Measurements from ENCODE around the gene BEND7.
"Not testable (repeated sequence)": the region's sequence is repeated elsewhere in the genome, so short reads cannot be mapped to it uniquely, and the experiment has no call there.

BEND7 gene

DNA sequence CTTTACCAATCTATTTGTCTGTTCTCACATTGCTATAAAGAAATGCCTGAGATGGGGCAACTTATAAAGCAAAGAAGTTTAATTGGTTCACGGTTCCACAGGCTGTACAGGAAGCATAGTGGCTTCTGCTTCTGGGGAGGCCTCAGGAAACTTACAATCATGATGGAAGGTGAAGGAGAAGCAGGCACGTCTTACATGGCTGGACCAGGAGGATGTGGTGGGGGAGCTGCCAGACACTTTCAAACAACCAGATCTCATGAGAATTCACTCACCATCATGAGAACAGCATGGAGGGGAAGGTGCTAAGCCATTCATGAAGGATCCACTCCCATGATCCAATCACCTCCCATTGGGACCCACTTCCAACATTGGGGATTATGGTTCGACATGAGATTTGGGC is 115.9 kb downstream of the BEND7 start:
- TF ChIP-seq, protein P1, sequence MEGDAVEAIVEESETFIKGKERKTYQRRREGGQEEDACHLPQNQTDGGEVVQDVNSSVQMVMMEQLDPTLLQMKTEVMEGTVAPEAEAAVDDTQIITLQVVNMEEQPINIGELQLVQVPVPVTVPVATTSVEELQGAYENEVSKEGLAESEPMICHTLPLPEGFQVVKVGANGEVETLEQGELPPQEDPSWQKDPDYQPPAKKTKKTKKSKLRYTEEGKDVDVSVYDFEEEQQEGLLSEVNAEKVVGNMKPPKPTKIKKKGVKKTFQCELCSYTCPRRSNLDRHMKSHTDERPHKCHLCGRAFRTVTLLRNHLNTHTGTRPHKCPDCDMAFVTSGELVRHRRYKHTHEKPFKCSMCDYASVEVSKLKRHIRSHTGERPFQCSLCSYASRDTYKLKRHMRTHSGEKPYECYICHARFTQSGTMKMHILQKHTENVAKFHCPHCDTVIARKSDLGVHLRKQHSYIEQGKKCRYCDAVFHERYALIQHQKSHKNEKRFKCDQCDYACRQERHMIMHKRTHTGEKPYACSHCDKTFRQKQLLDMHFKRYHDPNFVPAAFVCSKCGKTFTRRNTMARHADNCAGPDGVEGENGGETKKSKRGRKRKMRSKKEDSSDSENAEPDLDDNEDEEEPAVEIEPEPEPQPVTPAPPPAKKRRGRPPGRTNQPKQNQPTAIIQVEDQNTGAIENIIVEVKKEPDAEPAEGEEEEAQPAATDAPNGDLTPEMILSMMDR (IDR thresholded peaks at IDR 0.05; ENCODE audit: borderline replicate concordance, insufficient read depth, low read depth, low read length): no peak
- no peak overlapping the region for H3K4me3 ChIP-seq (ENCODE audit: low read depth, low read length)

DNA sequence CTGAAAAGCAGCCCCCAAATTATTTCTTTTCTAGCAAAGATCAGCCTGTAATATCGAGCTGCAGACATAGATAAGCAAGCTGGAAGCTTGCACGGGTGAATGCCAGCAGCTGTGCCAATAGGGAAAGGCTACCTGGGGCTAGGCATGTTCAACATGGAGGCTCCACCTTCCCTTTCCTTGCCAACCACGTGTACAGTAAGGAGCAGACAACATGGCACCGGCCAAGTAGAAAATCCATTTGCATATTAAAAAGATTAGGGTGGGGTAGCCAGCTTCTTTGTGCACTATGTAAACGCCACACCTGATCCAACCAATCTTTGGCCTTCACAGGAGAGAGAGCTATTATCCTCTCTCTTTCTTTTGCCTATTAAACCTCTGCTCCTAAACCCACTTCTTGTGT is 124.0 kb downstream of the BEND7 start:
- TF ChIP-seq, protein P1 (IDR thresholded peaks at IDR 0.05; ENCODE audit: borderline replicate concordance, insufficient read depth, low read depth, low read length): no peak
- H3K4me3 ChIP-seq (ENCODE audit: low read depth, low read length): no peak overlapping the region

DNA sequence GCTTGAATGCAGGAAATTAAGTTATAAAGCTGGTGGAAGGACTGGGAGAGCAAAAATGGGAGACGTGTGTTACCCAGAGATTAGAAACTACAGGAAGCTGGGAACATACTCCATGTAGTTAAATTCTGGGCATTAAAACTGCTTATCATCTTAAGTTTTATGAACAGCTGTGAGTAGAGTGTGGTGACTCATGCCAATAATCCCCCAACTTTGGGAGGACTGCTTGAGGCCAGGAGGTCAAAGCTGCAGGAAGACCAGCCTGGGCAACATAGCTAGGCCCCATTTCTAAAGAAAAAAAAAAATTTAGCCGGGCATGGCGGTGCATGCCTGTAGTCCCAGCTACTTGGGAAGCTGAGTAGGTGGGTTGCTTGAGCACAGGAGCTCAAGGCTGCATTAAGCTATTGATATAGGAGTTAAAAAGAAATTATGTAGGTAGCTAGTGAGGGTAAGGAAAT is 124.5 kb downstream of the BEND7 start:
- no peak overlapping the region for H3K4me3 ChIP-seq (ENCODE audit: low read depth, low read length)
- TF ChIP-seq, protein P1 (IDR thresholded peaks at IDR 0.05; ENCODE audit: borderline replicate concordance, insufficient read depth, low read depth, low read length): no peak

DNA sequence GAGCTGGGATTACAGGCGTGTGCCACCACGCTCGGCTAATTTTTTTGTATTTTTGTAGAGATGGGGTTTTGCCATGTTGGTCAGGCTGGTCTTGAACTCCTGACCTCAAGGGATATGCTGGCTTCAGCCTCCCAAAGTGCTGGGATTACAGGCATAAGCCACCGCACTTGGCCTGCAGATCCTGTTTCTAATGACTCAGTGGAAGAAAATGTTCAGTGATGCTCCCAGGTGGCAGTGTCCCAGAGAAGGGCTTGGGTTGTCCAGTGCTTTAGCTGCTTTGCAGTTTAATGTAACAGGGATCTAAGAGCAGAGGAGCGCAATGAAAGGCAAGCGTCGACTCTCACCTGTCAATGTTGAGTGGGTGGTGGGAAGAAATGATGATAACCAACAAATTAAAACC is 125.4 kb downstream of the BEND7 start:
- H3K4me3 ChIP-seq (ENCODE audit: low read depth, low read length): not testable (repeated sequence)

DNA sequence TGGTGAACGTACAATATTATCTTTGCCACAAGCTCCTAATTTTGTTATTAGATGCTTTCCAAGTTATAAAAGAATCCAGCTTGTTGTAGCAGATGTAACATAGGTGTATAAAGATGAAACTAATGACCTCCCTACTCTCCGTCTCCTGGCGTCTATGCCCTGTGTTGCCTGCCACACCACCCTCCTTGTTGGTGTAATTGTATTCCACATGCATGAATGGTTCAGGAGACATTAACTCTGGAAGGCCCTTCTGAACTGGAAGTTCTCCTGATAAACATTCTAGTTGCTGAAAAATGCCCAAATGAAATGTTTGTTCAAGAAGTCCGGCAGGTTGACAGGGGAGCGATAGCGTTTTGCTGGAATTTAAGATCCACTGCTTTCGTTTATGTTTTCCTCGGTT is 126.8 kb downstream of the BEND7 start:
- no peak overlapping the region for H3K4me3 ChIP-seq (ENCODE audit: low read depth, low read length)
- TF ChIP-seq, protein P1 (IDR thresholded peaks at IDR 0.05; ENCODE audit: borderline replicate concordance, insufficient read depth, low read depth, low read length): no peak

DNA sequence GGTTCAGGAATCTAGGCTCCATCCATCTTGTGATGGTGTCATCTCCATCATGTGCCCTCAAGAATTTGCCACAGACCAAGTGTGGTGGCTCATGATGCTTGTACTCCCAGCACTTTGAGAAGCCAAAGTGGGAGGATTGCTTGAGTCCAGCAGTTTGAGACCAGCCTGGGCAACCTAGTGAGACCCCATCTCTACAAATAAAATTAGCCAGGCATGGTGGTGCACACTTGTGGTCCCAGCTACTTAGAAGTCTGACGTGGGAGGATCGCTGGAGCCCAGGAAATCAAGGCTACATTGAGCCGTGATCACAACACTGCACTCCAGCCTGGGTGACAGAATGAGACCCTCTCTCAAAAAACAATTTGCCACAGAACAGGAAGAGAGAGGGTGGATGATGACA is 127.7 kb downstream of the BEND7 start:
- TF ChIP-seq, protein P1 (IDR thresholded peaks at IDR 0.05; ENCODE audit: borderline replicate concordance, insufficient read depth, low read depth, low read length): no peak
- no peak overlapping the region for H3K4me3 ChIP-seq (ENCODE audit: low read depth, low read length)

DNA sequence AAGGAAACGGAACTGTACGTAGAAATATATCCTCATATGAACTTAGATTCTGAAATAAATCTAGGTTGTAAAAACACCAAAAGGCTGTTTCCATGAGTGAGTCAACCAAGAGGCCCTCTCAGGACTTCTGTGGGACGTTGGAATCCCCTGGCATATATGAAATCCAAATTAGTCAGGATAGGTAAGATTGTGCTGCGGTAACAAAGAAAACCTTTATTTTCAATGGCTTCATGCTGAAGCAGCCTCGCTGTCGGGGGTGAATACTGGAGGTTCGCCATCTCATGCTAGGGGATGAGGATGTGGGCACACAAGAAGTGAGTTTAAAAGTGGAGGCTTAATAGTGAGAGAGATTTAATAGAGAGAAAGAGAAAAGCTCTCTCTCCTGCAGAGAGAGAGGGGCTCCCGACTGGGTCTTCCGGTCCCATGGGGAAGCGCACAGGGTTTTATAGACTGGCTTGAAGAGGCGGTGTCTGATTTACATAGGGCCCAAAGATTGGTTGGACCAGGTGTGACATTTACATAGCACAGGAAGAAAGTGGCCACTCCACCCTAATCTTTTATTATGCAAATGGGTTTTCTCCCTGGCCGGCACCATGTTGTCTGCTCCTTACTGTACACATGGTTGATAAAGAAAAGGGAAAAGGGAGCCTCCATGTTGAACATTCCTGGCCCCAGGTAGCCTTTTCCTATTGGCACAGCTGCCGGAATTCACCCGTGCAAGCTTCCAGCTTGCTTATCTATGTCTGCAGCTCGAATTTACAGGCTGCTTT is 128.4 kb downstream of the BEND7 start:
- H3K4me3 ChIP-seq (ENCODE audit: low read depth, low read length): no peak overlapping the region
- TF ChIP-seq, protein P1 (IDR thresholded peaks at IDR 0.05; ENCODE audit: borderline replicate concordance, insufficient read depth, low read depth, low read length): no peak

Measured in GM12875 (cell line).